ENCODE results near the gene ARHGEF4. TPM values are rescaled to one million over a fixed set of nuclear protein-coding genes. Genes with fewer than 3 reads are reported as not detected.

ARHGEF4 gene
- total and polyA plus RNA-seq, 2 donors (not counting 3 experiments of a cell fraction or from before 2014, with no cell fraction given): not detected

GRCh38 chr2:130819226-130819607, 17.5 kb upstream of the ARHGEF4 start:
- no peak overlapping the region for H3K4me2 ChIP-seq (ENCODE audit: insufficient read depth, low read length)
- H3K27ac ChIP-seq (ENCODE audit: insufficient read depth, low read depth, low read length): no peak overlapping the region
- H3K9me1 ChIP-seq (replicated peaks; ENCODE audit: control insufficient read depth, extremely low read depth, insufficient read depth, low read length): no peaks in the 10 kb centered on the region
- intact Hi-C loops (cut with micrococcal nuclease): no loop called here
- BruUV-seq (replicated peaks): no TSS peak
- FAIRE-seq (no peak), DNase-seq (ENCODE audit: low read depth, low spot score) (no peak)
- TF ChIP-seq MAX (IDR thresholded peaks at IDR 0.05; ENCODE audit: insufficient read depth, insufficient read length): no peak
- TF ChIP-seq, protein P1, sequence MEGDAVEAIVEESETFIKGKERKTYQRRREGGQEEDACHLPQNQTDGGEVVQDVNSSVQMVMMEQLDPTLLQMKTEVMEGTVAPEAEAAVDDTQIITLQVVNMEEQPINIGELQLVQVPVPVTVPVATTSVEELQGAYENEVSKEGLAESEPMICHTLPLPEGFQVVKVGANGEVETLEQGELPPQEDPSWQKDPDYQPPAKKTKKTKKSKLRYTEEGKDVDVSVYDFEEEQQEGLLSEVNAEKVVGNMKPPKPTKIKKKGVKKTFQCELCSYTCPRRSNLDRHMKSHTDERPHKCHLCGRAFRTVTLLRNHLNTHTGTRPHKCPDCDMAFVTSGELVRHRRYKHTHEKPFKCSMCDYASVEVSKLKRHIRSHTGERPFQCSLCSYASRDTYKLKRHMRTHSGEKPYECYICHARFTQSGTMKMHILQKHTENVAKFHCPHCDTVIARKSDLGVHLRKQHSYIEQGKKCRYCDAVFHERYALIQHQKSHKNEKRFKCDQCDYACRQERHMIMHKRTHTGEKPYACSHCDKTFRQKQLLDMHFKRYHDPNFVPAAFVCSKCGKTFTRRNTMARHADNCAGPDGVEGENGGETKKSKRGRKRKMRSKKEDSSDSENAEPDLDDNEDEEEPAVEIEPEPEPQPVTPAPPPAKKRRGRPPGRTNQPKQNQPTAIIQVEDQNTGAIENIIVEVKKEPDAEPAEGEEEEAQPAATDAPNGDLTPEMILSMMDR (IDR thresholded peaks at IDR 0.05; ENCODE audit: extremely low read depth in 1 of 2, insufficient read depth in 1 of 2, low read depth in 1 of 2, low read length in 2 of 2): no peak
- TF ChIP-seq JUN (IDR thresholded peaks at IDR 0.05; ENCODE audit: borderline replicate concordance, insufficient read depth, insufficient read length, low read depth): no peak
- no peak for TF ChIP-seq EZH2 (IDR thresholded peaks at IDR 0.05; ENCODE audit: borderline replicate concordance, low read depth, low read length, severe bottlenecking)
- TF ChIP-seq POLR2AphosphoS5 (IDR thresholded peaks at IDR 0.05; ENCODE audit: insufficient read depth, low read depth, low read length): no peak
- TF ChIP-seq GATA2 (IDR thresholded peaks at IDR 0.05; ENCODE audit: insufficient read depth, insufficient read length, low read depth, low read length): no peak
- no peak for TF ChIP-seq MYC (IDR thresholded peaks at IDR 0.05; ENCODE audit: low read depth, low read length)
- no peak for TF ChIP-seq FOS (IDR thresholded peaks at IDR 0.05; ENCODE audit: borderline replicate concordance, insufficient read depth, low read length)
- TF ChIP-seq POLR2A (IDR thresholded peaks at IDR 0.05; ENCODE audit: low read depth, low read length): no peak
- no peaks in the 10 kb centered on the region for H3K27me3 ChIP-seq (ENCODE audit: control insufficient read depth in 2 of 2, insufficient read depth in 2 of 2, low read length in 2 of 2)
- H3K36me3 ChIP-seq (ENCODE audit: control insufficient read depth in 2 of 2, extremely low read depth in 1 of 2, insufficient read depth in 2 of 2, low read length in 2 of 2): no peaks in the 10 kb centered on the region
- no peak overlapping the region for H3K9ac ChIP-seq (replicated peaks; ENCODE audit: extremely low read depth, insufficient read depth, low read length)
- dilution Hi-C loops (cut with MboI; ENCODE audit: extremely low pct_ligation_motif_present, low sequenced_read_pairs): no loop called here
- no peaks in the 10 kb centered on the region for H3K4me1 ChIP-seq (ENCODE audit: control insufficient read depth, extremely low read depth, insufficient read depth, low read length)
- H2AFZ ChIP-seq (ENCODE audit: low read depth, low read length): no peak overlapping the region
- no peaks in the 10 kb centered on the region for H4K20me1 ChIP-seq (replicated peaks; ENCODE audit: control insufficient read depth, extremely low read depth, insufficient read depth, low read length)
- no peak overlapping the region for H3K4me3 ChIP-seq (replicated peaks in 1 of 3; ENCODE audit: insufficient read depth in 1 of 3, low read depth in 1 of 3, low read length in 3 of 3)
- no peaks in the 10 kb centered on the region for H3K79me2 ChIP-seq (ENCODE audit: control insufficient read depth, insufficient read depth, low read length)
- ChIA-PET POLR2A (no interaction called here), CTCF (no interaction called here)
- H3K9me3 ChIP-seq (replicated peaks; ENCODE audit: control insufficient read depth, insufficient read depth, low read length): no peaks in the 10 kb centered on the region

Measured in endothelial cell of umbilical vein (primary cell).